ENCODE data around the gene TAC3.
"Not testable (repeated sequence)": the region's sequence is repeated elsewhere in the genome, so short reads cannot be mapped to it uniquely, and the experiment has no call there.

TAC3 gene

GRCh38 chr12:56965997-56966642 is 50.2 kb downstream of the TAC3 start:
- H3K9ac ChIP-seq (ENCODE audit: low read length); H3K27me3 ChIP-seq (ENCODE audit: control insufficient read depth, insufficient read depth, low read length); H3K4me3 ChIP-seq (ENCODE audit: low read length): not testable (repeated sequence)

GRCh38 chr12:56965124-56965523 is 51.2 kb downstream of the TAC3 start:
- H3K4me3 ChIP-seq (ENCODE audit: low read length); H3K9ac ChIP-seq (ENCODE audit: low read length); H3K27me3 ChIP-seq (ENCODE audit: control insufficient read depth, insufficient read depth, low read length); H3K4me1 ChIP-seq (ENCODE audit: control insufficient read depth, insufficient read depth, low read length); H3K9me3 ChIP-seq (ENCODE audit: control insufficient read depth, low read length); H3K36me3 ChIP-seq (ENCODE audit: control insufficient read depth, insufficient read depth, low read length): not testable (repeated sequence)

More at GRCh38 chr12:56965997-56966642, 50.2 kb downstream of the TAC3 start:
- not testable (repeated sequence) for H3K9me3 ChIP-seq (ENCODE audit: control insufficient read depth, low read length); H3K36me3 ChIP-seq (ENCODE audit: control insufficient read depth, insufficient read depth, low read length); H3K4me1 ChIP-seq (ENCODE audit: control insufficient read depth, insufficient read depth, low read length)

DNA sequence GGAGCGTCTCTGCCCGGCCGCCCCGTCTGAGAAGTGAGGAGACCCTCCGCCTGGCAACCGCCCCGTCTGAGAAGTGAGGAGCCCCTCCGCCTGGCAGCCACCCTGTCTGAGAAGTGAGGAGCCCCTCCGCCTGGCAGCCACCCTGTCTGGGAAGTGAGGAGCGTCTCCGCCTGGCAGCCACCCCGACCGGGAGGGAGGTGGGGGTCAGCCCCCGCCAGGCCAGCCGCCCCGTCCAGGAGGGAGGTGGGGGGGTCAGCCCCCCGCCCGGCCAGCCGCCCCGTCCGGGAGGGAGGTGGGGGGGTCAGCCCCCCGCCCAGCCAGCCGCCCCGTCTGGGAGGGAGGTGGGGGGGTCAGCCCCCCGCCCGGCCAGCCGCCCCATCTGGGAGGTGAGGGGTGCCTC is 52.8 kb downstream of the TAC3 start:
- H3K27me3 ChIP-seq (ENCODE audit: control insufficient read depth, insufficient read depth, low read length); H3K9ac ChIP-seq (ENCODE audit: low read length); H3K4me1 ChIP-seq (ENCODE audit: control insufficient read depth, insufficient read depth, low read length); H3K4me3 ChIP-seq (ENCODE audit: low read length); H3K36me3 ChIP-seq (ENCODE audit: control insufficient read depth, insufficient read depth, low read length); H3K9me3 ChIP-seq (ENCODE audit: control insufficient read depth, low read length): not testable (repeated sequence)

DNA sequence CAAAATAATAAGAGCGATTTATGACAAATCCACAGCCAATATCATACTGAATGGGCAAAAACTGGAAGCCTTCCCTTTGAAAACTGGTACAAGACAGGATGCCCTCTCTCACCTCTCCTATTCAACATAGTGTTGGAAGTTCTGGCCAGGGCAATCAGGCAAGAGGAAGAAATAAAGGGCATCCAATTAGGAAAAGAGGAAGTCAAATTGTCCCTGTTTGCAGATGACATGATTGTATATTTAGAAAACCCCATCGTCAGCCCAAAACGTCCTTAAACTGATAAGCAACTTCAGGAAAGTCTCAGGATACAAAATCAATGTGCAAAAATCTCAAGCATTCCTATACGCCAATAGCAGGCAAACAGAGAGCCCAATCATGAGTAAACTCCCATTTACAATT is 54.1 kb downstream of the TAC3 start:
- not testable (repeated sequence) for H3K36me3 ChIP-seq (ENCODE audit: control insufficient read depth, insufficient read depth, low read length); H3K27me3 ChIP-seq (ENCODE audit: control insufficient read depth, insufficient read depth, low read length); H3K9me3 ChIP-seq (ENCODE audit: control insufficient read depth, low read length); H3K4me1 ChIP-seq (ENCODE audit: control insufficient read depth, insufficient read depth, low read length); H3K4me3 ChIP-seq (ENCODE audit: low read length); H3K9ac ChIP-seq (ENCODE audit: low read length)
